Cardiac fibroblast (primary cell): ENCODE measurements around the gene BRAT1.

Experiments
- DNase-seq, 2 donors: peaks; one replicate each; pipeline versions ENCODE4 v3.0.0 to v3.0.0-alpha.2; 2010; ENCODE audit warnings: low read depth in 2 of 2
- H3K4me3 ChIP-seq, 2 donors: replicated peaks in 1 of 2; 1 replicate in 1 of 2; 2 replicates in 1 of 2; pipeline ENCODE4 v1.5.1; 2011; ENCODE audit warnings: low read depth in 2 of 2, low read length in 2 of 2, mild to moderate bottlenecking in 2 of 2, moderate library complexity in 1 of 2
- TF ChIP-seq, protein P1 (sequence below): IDR thresholded peaks from one replicate; pipeline ENCODE4 v1.5.1; 2011; ENCODE audit warnings: low read depth, mild to moderate bottlenecking, low read length, inconsistent platforms

Gene BRAT1

DNA sequence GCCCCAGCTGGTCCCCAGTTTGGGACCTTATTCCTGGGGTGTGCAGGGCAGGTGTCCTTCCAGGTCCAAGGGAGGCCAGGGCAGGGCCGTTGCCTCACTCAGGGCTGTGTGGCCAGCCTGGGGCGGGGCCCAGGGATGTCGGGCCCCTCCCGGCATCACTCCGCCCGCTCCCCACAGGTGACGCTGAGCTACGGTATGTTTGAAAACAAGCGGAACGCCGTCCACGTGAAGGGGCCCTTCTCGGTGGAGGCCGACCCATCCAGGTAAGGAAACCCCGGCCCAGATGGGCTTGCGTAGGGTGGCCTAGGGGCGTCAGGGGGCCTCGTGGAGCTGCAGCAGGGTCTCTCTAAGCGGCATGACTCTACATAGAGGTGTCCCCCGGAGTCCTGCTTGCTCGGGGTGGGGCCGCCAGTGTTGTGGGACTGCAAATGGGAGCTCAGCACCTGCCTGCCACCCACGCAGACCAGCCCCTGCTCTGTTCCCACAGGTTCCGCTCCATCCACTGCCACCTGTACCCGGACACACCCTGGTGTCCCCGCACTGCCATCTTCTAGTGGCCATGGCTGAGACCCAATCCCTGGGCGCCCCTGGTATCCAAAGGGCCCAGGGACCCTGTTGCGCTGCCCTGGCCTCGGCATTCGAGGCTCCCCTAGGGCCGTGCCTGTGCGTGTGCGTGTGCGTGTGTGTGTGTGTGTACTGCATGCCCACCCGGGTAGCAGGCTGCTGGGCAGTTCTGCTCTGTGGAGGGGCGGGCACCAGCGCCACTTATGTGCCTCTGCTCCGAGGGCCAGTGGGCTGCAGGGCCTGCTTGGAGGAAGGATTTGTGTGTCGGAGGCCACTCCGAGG, 28.4 kb downstream of the BRAT1 start:
- H3K4me3 ChIP-seq: no peak overlapping the region
- no peak for DNase-seq
- TF ChIP-seq, protein P1, sequence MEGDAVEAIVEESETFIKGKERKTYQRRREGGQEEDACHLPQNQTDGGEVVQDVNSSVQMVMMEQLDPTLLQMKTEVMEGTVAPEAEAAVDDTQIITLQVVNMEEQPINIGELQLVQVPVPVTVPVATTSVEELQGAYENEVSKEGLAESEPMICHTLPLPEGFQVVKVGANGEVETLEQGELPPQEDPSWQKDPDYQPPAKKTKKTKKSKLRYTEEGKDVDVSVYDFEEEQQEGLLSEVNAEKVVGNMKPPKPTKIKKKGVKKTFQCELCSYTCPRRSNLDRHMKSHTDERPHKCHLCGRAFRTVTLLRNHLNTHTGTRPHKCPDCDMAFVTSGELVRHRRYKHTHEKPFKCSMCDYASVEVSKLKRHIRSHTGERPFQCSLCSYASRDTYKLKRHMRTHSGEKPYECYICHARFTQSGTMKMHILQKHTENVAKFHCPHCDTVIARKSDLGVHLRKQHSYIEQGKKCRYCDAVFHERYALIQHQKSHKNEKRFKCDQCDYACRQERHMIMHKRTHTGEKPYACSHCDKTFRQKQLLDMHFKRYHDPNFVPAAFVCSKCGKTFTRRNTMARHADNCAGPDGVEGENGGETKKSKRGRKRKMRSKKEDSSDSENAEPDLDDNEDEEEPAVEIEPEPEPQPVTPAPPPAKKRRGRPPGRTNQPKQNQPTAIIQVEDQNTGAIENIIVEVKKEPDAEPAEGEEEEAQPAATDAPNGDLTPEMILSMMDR: no peak

DNA sequence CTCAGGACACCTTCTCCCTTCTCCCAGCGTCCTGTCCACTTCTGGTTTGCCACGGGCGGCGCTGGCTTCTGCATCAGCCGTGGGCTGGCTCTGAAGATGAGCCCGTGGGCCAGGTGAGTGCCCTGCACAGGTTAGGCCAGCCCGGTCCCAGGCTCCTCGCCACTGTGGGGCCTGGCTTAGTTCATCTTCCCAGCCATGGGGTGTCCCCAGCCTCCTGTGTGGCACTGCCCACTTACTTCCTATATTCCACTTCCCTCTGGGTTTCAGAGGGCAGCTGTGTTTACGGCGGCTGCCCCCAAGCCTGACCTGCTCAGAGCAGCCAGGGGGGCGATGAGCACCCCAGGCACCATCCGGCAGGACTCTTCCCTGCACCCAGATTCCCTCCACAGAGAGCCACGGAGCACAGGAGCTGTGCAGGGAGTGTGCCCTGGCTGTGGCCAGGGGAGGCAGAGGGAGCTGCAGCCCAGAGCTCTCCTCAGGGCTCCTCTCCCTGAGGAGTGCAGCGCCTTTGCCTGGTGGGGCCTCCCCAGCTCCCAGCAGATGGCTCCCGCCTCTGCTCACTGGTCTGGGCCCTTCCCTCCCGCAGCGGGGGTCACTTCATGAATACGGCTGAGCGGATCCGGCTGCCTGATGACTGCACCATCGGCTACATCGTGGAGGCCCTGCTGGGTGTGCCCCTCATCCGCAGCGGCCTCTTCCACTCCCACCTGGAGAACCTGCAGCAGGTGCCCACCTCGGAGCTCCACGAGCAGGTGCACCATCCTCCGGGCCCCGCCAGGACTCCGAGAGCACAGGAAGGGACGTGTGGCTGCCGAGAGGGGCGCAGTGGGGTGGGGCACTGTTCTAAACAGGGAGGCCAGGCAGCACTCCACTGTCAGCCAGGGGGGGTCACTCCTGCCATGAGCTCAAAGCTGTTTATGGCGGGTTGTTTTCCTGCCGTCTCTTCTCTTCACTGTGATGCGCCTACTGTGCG, 29.4 kb downstream of the BRAT1 start:
- H3K4me3 ChIP-seq: no peak overlapping the region
- TF ChIP-seq, protein P1: no peak
- DNase-seq: no peak

DNA sequence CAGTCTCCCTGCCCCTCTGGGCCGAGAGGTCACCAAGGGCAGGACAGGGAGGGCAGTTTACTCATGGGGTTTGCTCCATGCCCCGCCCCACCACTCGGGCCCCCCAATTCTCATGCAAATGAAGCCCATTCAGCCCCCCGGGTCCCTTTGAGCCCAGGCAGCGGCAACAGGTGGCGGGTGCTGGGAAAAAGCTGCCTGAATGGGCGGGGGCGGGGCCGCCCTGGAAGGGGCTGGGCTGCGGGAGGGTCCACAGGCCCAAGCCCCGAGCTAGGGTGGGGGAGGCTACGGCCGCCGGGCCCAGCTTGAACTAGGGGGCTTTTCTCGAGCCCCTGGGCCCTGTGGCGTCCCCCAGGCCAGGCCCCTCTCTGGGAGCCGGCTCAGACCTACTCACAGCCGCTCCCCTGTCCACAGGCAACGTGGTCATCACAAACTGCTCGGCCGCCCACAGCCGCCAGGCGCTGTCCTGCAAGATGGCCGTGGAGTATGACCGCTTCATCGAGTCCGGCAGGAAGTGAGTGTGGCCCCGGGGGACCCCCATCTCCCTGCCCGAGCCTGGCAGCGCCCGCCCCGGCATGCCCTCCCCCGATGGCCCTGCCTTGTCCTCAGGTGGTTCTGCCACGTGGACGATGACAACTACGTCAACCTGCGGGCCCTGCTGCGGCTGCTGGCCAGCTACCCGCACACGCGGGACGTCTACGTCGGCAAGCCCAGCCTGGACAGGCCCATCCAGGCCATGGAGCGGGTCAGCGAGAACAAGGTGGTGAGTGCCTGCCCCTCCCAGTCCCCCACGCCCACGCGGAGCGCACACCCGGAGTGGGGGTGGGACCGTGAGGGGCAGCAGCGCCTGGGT, 30.3 kb downstream of the BRAT1 start:
- no peak for DNase-seq
- H3K4me3 ChIP-seq: no peak overlapping the region
- TF ChIP-seq, protein P1: no peak

DNA sequence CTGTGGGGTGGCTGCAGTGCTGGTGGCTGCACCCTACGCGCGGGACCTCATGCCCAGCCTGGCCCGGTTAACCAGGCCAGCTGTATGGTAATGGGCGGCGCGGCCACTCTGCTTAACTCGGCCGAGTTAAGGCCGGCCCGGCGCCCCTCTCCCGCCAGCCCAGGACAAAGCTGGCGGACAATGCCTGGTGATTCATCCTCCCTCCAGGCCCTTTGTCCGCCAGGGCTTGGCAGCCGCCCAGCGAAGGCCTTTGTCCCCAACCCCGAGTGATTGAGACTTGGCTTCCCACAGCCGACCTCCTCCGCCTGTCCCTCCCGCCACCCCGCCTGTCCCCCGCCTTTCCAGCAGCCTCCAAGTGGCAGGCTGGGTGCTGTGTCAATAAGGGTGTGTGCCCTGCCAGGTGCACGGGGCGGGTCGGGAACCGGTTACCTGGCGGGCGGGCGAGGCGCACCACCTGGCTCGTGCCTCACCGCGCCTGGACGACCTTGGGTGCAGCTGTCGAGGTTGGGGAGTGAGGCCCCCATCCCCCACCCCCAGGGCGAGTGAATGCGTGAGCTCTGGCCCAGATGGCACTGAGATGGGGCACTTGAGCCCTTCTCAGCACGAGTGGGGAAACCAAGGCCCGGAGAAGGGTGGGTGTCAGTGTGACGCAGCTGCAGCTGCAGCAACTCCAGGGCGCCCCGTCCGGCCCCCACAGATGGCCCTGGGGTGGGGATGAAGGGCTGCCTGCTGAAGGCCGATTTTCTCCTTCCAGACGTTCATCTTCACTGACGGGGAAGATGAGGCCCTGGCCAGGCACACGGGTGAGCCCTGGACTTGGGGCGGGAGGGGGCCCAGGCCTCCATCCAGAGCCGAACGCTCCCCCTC, 31.1 kb downstream of the BRAT1 start:
- peak; percentile 57 to 68 for DNase-seq
- peak overlapping the region in 1 of 2 donors; percentile 4 for H3K4me3 ChIP-seq
- TF ChIP-seq, protein P1: peak; percentile 0

DNA sequence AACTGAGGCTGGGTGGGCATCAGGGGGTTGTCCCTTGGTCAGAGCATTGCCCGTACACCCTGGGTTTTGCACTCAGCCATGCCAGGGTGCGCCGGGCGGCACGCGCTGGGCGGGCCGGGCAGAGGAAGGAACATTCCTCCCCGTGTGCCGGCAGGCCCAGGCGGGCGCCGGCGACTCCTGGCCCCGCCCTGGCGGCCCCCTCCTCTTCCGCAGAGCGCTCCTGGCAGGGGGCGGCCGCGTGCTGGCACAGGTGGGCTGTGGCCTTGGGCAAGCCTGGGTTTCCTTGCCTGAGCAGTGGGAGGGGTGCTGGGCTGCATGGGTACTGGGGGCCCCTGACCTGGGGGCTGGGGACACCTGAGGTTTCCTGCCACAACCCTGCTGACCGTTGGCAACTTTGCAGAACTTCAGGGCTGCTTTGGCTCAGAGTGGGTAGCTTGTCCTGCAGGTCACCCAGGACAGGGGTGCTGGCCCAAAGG, 31.8 kb downstream of the BRAT1 start:
- H3K4me3 ChIP-seq: peak overlapping the region in 1 of 2 donors; percentile 4
- DNase-seq: no peak

More for the DNA sequence above, 31.8 kb downstream of the BRAT1 start:
- TF ChIP-seq, protein P1: no peak
